HS-5 (cell line): ENCODE results near the gene KLKB1.

Experiments used
- DNase-seq: peaks from one replicate; pipeline ENCODE4 v3.0.0-alpha.2; 2012; ENCODE audit warnings: low read depth

Gene KLKB1

DNA sequence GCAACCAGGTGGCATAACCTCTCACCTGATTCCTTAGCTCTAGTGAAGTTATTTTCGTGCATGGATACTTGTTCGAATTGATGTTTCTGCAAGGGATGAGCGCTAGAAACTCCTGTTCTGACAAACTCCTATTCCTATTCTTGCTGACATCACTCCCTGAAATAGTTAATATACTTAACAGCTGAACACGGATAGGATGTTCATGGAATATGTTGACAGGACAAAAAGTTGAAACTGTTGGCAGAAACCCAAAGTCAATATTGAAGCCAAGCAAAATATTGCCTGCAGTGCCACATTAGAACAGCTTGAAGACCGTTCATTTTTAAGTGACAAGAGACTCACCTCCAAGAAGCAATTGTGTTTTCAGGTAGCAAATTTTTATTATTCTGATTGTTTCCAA lies at the start of gene KLKB1:
Gene KLKB1 (plus strand): TSS at position 287 of the 400 bp plus-strand sequence. CDS start 689 bp downstream, outside the sequence.
- no peak for DNase-seq

DNA sequence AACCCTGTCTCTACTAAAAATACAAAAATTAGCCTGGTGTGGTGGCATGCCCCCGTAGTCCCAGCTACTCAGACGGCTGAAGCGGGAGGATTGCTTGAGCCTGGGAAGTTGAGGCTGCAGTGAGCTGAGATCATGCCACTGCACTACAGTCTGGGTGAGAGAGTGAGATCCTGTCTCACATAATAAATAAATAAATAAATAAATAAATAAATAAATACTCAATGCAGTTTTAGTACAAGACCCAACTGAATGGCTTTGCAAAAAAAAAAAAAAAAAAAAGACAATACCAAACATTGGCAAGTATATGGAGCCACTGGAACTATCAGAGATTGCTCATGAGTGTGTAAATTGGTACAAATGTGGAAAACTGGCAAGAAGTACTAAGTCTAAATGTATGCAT lies 39.2 kb upstream of the KLKB1 start:
- DNase-seq = no peak

DNA sequence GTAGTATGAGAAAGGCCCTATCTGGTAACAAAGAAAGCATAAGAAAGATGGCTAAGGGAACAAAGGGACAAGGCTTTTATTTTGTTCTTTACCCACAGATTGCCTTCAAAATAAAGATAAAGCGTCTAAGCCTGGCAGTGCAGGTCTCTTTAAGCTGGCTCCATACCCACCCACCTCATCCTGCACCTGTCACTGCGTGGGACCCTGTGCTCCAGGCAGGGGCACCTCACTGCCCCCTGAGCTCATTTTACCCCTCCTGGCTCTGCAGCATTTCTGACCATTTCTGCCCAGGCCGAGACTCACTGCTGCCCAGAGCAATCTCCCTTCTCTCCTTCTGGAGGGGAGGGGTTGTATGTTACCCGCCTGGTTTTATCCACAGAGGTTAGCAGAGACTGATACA lies 37.7 kb upstream of the KLKB1 start:
- no peak for DNase-seq

DNA sequence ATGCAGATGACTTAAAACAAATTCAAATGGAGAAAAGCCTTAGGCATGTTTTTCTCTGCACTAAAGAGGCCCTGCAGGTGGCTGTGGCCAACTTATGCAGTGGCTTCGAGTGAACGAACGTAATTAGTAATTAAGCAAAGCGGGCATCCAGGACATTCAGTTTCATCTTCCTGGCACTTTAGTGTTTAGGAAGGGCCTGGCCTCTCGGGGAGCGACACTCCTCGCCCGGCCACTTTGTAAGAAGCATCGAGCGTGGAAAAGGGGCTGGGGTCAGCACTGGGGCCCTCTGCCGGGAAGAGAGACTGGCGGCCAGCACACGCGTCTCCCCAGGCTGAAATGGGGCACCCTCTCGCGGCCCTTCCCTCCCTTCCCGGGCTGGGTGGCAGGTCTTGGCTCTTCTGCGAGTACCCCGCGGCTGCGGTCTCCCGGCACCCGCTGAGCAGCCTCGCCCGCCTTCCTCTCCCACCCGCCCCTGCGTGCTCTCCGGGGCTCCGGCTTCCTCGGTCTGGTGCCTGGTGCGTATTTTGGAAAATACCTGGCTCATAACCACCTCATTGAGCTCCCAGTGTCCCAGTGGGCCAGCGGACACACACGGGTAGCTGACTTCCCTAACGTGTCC lies 36.6 kb upstream of the KLKB1 start:
- no peak for DNase-seq

DNA sequence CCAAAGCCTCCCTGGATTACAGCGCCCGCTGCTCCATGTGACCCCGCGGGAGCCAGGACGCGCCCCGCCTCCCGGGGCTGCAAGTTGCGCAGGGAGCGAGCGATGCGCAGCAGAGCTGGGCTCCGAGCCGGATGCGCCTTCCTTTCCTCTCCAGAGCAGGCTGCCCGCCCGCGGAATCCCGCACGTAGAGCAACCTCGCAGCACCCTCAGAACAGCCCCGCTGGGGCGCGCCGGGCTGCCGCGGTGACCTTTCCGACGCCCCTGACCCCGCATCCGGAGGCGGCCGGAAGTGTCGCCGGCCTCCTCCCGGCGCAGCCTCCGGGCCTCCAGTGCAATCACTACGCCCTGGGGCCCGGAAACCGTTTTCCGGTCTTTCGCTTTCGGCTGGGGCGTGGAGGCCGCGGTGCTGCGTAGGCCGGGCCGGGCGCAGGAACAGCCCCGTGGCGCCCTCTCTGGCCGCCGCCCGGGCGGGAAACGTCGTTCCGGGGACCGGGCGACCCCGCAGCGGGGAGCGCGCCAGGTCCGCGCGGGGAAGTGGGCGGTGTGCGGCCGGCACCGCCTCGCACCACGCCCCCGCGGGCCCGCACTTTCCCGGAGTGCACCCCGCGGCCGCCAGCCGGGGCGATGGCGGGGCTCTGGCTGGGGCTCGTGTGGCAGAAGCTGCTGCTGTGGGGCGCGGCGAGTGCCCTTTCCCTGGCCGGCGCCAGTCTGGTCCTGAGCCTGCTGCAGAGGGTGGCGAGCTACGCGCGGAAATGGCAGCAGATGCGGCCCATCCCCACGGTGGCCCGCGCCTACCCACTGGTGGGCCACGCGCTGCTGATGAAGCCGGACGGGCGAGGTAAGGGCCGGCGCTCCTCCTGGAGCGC lies 35.9 kb upstream of the KLKB1 start, which contains the start of gene CYP4V2:
Gene CYP4V2 (plus strand): TSS at position 368 of the 866 bp plus-strand sequence. CDS start 257 bp downstream, at position 625.
- peak; percentile 38 for DNase-seq

DNA sequence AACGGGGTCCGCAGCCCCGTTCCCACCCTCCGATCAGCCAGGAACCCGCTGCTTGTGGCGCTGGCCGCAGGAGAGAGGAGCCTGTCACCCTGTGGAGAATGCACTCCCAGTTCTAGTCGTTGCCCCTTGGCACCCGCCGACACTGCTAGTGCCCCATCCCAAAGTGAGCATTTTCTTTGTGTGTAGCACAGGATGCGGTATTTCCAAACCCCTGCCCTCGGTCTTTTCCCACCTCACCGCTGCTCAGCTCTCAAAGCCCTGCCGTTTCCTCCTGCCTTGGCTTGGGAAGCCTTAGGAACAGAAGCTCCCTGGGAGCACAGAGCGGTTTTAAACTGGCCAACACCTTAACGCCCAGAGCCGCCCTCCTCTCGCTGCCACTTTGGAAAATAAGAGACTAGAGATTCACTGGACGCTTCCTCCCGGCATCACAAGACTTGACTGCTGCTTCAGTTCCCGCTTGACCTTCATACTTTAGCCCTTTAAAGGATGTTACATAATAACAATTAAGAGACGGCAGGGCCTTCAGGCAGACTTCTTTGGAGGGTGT lies 35.2 kb upstream of the KLKB1 start:
- peak; percentile 25 for DNase-seq

DNA sequence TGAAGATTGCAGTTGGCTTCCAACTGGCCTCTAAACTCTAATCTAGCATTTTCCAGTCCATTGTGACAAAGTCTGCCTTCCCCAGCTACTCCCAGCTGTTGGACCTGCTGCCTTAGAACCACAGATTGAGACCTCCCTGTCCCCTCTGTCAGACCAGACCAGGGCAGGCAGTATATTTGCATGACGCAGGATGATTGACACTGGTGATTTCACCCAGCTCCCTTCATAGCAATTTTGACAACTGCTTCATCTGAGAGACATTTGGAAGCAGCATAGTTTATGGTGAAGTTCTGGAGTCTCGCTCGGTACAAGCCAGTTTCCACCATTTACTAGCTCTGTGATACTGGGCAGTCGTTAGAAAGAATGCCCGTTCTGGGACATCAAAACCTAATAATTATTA lies 33.5 kb upstream of the KLKB1 start:
- no peak for DNase-seq

DNA sequence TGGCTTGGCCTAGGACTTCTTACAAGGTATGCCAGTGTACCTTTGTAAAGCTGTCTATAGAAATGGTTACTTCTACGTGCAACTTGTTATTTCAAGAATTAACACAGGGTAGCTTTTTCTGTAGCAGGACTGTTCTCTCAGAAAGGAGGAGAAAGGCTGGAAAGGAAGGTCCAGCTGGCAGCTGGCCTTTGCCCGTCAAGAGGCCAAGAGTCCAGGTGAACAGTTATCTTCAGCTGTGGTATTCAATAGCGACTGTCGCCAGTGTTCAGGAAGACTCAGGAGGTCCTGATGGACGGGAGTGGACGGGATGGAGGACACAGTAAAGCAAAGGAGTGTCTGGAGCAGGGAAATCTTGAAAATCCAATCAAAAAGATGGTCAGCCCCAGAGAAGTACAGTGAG lies 31.2 kb upstream of the KLKB1 start:
- DNase-seq = no peak

DNA sequence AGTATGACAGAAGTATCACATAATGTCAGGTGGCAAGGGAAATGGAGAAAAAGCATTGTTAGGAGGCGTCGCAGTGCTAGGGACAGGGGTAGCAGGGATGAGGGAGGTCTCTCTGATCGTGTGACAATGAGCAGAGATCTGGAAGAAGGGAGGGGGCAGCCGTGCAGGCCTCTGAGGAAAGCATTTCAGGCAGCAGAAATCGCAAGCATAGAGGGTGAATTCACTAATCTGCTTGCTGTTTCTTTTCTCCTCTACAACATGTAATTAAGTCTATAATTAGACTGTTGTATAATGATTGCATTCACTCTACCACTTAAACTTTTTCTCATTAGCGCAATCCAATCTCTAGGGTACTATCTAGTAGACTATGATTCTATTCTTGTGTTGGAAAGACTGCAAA lies 26.8 kb upstream of the KLKB1 start:
- DNase-seq = no peak

DNA sequence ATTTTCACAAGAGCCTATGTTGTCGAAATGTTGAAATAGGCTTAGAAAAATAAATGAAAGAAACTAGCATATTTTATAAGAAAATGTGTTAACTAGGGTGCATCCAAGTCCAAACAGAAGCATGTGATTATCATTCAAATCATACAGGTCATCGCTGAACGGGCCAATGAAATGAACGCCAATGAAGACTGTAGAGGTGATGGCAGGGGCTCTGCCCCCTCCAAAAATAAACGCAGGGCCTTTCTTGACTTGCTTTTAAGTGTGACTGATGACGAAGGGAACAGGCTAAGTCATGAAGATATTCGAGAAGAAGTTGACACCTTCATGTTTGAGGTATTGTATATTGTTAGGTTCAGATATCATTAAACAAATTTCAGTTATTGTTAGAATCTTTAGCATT lies 26.3 kb upstream of the KLKB1 start:
- no peak for DNase-seq

DNA sequence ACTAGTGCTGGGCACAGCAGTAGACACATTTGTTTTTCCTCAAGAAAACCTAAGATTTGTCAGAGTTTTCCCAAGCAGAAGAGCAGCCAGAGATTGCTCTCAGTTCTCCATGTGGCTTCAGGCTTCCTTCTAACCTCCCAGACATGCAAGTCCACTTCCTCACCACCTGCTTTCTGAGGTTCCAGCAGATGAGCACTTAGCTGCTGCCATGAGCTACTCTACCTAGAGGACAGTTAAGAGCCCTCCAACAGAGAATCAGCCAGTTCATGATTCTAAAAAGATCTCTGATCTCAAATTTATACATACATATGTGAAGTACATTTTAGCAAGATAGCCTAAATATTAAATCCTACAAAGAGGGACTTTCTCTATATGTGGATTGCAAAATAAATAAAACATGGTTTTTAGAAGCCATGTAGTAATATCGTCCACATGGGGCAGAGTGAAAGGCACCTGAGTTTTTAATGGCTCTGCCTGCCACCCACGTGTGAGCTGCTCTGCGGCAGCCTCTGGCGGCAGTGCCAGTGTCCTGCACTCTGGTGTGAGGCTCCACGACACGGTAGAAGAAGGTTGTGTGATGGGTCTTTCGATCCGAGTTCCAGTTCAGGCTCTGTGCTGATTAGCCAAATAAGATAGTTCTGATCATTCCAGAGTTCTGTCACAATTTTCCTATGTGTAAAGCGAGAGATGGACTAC lies 25.6 kb upstream of the KLKB1 start:
- DNase-seq = no peak

DNA sequence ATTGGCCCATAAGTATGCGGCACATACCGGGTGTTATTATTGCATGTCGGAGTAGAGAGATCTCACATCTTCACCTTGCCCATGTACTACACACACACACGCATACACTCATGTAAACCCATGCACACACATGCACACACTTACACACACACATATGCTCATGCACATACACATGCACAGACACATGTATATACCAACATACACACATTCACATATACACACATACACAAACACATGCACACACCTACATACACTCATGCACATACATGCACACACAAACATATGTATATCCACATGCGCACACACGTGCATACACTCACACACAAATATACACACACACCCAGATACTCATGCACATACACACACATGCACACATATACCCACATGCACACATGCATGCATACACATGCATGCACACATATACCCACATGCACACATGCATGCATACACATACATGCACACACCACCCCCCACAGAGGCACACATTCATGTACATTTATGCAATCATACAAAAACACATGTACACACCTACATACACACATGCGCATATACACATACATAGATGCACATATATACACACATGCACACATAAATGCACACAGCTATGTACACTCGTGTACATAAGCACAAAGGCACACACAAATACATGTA lies 24.7 kb upstream of the KLKB1 start:
- DNase-seq = no peak

DNA sequence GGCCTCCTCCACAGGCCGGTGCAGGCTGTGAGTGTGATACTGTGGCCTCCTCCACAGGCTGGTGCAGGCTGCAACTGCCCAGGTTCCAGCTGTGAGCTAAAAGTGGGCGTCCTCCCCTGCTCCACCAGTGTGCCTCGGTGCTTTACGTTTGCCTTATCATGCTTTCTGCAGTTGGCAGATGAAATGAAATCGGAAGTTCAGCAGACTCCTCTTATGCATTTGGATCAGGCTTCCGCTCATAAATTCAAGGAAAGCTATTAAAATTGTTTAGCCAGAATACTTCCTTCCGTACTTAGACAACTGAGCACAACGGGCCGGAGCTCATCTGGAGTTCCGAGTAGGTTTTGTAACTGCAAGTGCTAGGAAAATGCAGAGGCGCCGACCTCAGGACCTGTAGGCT lies 23.9 kb upstream of the KLKB1 start:
- DNase-seq = no peak

DNA sequence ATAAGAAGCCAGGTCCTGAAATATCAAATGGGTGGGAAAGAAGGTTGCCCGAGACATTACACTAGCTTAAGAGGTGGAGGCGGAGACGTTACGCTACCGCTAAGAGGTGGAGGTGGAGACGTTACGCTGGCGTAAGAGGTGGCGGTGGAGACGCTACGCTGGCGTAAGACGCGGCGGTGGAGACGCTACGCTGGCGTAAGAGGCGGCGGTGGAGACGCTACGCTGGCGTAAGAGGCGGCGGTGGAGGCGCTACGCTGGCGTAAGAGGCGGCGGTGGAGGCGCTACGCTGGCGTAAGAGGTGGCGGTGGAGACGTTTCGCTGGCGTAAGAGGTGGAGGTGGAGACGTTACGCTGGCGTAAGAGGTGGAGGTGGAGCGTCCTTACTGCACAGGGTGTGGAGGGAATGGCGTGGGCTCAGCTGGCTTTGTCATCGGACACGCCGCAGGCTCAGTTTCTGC lies 23.2 kb upstream of the KLKB1 start:
- no peak for DNase-seq

DNA sequence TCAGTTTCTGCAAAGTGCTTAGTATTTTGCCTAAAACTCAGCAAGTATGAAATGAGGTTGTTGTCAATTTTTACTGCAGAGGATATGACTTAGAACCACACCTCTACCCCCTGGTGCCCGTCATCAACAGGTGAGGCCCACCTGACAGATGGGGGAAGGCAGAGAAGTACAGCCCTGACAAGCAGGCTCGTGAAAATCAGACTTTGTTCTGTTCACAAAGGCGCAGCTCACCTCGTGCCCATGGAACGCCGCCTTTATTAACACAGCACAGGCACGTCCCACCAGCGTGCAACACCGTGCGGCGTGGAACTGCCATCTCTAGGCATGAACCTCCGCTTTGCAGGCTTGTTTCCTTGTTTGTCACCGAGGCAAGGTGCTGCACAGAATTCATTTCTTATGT lies 22.6 kb upstream of the KLKB1 start:
- no peak for DNase-seq

DNA sequence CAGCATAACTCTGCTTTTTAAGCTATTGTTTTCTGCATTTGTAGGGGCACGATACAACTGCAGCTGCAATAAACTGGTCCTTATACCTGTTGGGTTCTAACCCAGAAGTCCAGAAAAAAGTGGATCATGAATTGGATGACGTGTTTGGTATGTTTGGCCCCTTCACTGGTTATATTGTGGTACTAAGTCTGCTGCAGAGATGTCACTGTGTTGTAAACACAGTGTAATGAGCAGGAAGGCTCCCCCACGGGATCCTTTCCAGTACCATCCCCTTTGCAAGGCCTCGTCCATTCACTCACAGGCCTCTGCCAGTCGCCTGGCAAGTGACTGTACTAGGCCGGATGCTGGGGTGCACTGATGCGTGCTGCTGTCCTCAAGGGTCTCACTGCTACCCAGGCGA lies 22.2 kb upstream of the KLKB1 start:
- DNase-seq = no peak

DNA sequence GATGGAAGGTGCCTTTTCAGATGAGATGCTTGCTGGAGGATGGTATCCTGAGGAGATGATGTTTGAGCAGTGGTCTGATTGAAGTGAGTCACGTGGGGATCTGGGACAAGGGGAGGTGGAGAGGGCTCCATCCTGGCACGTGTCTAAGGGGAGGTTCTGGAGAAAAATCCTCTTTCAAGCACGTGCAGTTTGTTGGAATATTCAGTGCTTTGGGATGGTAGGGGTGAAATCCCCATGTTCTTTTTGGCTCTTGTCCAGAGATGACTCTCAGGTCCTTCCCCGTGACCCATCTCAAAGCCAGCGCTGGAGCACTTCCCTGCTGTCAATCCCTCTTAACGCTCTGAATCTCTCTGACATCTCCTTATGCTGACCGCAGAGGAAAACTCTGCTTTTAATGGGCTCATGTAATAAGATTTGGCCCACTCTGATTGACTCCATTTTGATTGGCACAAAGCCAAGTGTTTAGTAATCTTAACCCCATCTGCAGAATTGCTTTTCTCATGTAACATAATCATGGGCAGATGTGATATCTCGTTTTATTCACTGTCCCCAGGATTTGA lies 10.8 kb upstream of the KLKB1 start:
- DNase-seq = no peak

DNA sequence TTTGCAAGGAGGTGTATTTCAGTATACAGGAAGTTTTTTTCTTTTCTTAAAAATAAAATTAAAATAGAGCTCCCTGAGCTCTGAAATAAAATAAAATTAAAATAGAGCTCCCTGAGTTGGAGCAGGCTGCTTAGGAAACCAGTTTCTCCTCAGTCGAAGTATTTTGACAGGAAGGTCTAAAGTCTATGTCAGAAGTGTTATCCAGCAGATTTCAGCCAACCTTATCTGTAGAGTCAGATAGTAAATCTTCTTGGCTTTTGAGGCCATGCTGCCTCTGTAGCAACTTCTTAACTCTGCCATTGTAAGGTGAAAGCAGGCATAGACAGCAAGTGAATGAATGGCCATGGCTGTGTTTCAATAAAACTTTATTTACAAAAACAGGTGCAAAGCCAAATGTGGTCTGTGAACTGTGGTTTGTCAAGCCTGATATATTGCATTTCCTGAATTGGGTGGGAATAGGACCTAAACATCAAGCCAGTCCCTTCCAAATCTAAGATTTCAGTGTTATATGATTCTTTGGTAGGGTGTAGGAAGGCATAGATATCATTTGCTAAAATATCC lies 9.5 kb upstream of the KLKB1 start:
- no peak for DNase-seq

DNA sequence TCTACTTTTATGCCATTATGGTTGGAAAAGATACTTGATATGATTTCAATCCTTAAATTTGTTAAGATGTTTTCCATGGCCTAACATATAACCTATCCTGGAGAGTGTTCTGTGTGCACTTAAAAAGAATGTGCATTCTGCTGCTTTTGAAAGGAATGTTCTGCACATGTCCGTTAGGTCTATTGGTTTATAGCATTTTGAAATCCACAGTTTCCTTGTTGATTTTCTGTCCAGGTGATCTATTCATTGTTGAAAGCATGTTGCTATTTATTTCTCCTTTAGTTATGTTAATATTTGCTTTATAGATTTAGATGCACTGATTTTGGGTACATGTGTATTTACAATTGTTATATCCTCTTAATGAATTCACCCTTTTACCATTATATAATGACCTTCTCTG lies 5.7 kb upstream of the KLKB1 start:
- no peak for DNase-seq

DNA sequence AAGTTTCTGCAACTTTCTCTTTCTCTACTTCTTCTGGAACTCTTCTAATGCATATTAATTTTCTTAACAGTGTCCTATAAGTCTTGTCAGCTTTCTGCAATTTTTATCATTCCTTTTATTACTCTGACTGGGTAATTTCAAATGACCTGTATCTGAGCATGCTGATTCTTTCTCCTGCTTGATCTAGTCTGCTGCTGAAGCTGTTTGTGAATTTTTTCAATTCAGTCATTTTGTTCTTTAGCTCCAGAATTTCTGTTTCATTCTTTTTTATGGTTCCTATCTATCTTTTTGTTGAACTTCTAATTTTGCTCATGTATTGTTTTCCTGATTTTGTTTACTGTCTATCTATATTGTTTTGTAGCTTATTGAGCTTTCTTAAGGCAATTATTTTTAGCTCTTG lies 1.5 kb upstream of the KLKB1 start:
- DNase-seq = no peak

DNA sequence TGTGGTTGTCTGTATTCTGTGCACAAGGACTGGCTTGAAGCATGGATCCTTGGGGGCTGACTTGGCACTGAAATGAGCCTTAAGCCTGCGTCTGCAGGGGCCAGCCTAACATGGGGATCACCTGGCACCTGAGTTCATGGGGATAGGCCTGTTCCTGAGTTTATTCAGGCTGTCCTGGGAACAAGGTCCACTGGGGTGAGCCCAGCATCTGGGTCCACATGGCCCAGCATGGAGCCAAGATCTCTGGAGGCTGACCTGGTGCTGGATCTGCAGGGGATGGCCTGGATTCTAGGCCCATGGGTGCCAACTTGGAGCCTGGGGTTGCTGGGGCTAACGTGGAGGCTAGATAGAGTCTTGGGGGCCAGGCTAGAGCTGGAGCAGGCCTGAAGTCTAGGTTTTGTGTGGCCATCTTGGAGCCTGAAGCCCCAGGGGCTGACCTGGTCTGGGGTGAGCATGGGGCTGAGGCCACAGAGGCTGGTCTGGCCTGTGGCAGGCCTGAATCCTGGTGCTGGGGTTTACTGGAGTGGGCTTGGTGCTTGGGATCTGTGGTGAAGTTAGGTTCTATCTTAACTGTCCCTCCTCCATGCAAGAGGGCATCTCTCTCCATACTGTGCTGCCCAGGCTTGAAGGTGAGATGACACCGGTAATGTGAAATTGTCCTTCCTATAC lies 652 bp upstream of the KLKB1 start:
- DNase-seq = no peak
